Fibroblast of the aortic adventitia (primary cell): Measurements from ENCODE around the gene ZKSCAN8. TPM values are rescaled to one million over a fixed set of nuclear protein-coding genes. Genes with fewer than 3 reads are reported as not detected.

ENCODE experiments used
- DNase-seq: peaks from one replicate; pipeline ENCODE4 v3.0.0-alpha.2; 2010; ENCODE audit warnings: low read depth
- H3K4me3 ChIP-seq: 2 replicates; pipeline ENCODE4 v1.5.1; 2011; ENCODE audit warnings: low read depth, mild to moderate bottlenecking, control low read depth, low read length, moderate library complexity
- total RNA-seq: library from RNA; depleted of rRNA; stranded (reverse); fragments of >200 nt; gene quantifications from 2 replicates; pipeline ENCODE4 v1.2.3, GENCODE V29; 2012; ENCODE audit warnings: low replicate concordance
- TF ChIP-seq, protein P1 (sequence below): IDR thresholded peaks from 2 replicates; pipeline ENCODE4 v1.5.1; 2011; ENCODE audit warnings: mild to moderate bottlenecking, low read length, control low read depth, inconsistent platforms; ENCODE audit not compliant: insufficient read depth

ZKSCAN8 gene
- total RNA-seq, 1 donor = 21.2 TPM

- no peak overlapping the region for H3K4me3 ChIP-seq
- TF ChIP-seq, protein P1, sequence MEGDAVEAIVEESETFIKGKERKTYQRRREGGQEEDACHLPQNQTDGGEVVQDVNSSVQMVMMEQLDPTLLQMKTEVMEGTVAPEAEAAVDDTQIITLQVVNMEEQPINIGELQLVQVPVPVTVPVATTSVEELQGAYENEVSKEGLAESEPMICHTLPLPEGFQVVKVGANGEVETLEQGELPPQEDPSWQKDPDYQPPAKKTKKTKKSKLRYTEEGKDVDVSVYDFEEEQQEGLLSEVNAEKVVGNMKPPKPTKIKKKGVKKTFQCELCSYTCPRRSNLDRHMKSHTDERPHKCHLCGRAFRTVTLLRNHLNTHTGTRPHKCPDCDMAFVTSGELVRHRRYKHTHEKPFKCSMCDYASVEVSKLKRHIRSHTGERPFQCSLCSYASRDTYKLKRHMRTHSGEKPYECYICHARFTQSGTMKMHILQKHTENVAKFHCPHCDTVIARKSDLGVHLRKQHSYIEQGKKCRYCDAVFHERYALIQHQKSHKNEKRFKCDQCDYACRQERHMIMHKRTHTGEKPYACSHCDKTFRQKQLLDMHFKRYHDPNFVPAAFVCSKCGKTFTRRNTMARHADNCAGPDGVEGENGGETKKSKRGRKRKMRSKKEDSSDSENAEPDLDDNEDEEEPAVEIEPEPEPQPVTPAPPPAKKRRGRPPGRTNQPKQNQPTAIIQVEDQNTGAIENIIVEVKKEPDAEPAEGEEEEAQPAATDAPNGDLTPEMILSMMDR = no peak
- DNase-seq = no peak
Measured at GRCh38 chr6:28125401-28125800, 16.3 kb upstream of the ZKSCAN8 start.

GRCh38 chr6:28134015-28134414 is 7.7 kb upstream of the ZKSCAN8 start:
- TF ChIP-seq, protein P1 = peak; percentile 50
- DNase-seq = peak; percentile 53
- no peak overlapping the region for H3K4me3 ChIP-seq

DNA sequence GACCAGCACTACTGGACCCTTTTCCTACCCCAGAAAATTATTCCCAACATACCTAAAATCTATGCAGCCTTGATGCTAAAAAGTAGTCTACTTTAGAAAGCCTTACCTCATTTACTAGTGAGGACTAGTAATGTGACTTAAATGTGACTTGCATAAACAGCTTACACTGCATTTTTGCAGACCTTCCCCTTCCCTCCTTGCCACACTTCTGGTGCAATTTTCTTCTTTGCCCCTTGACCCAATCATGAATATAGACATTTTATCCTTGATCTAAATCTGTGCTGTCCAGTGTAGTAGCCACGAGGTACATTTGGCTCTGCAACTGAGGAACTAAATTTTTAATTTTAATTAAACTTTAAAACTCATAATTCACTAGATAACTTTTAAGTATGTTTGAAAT is 7.0 kb upstream of the ZKSCAN8 start:
- DNase-seq = no peak
- TF ChIP-seq, protein P1 = no peak
- no peak overlapping the region for H3K4me3 ChIP-seq

- TF ChIP-seq, protein P1 = no peak
- no peak for DNase-seq
- peak overlapping the region; percentile 90 for H3K4me3 ChIP-seq
Measured at GRCh38 chr6:28135393-28135792, 6.3 kb upstream of the ZKSCAN8 start.

DNA sequence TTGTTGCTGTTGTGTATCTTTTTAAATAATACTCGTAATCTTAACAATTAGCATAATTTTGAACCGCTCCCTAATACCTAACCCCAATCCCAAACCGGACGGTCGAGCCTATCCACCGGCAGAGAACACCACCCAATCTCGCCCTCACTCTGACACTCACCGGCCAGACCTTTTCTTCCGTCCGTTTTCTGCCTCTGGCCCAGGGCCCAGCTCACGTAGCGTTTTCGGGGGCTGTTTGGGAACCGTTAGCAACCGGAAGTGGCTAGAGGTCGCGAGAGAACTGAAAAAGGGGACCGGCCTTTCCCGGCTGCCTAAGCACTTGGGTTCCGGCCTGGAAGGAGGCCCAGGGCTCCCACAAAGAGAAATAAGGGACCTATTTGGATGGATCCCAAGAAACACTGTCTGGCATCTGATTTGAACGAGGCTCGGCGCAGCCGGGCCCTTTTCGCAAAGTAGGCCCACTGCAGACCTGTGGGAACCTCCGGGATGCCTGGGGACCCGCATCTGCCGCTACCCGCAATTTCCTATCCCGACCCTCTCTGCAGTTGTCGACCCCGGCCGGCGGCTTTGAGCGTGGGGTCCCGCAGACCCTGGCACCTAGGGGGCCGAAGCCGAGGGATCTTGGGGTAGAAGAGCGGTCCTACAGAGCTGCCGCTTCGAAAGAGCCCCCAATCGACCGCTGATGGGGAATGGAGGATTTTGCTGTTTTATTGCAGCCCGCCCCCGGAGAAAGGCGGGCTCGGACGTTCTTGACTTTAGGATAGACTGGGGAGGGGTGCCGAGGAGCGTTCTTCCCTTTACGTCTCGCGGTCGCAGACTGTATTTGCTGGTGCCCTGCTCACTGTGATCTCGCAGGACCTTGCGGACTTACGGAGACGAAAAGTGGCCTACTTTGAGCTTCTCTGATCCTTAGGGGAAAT is 4.8 kb upstream of the ZKSCAN8 start:
- peak overlapping the region; percentile 90 for H3K4me3 ChIP-seq
- DNase-seq = peak; percentile 98
- TF ChIP-seq, protein P1 = no peak

DNA sequence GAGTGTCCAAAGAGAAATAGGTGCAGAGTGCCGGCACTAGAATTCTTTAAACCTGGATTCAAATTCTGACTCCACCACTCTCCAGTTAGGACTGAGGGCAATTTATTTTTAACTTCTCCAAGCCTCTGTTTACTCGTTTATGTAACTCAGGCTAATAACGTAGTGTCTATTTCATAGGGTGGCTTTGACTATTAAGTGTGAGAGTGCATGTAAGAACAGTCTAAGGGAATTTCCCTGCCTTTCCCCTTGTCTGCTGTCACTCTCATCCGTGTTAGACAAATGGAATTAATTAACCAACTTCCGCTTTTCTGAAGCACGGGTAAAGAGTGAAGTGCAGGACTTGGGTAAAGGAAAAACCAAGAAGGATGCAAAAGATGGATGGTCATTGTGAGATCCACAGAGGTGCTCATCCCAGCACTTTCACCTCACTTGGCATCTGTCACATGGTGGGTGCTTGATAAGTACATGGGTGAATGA is 4.1 kb upstream of the ZKSCAN8 start:
- no peak for DNase-seq
- H3K4me3 ChIP-seq = peak overlapping the region; percentile 90
- TF ChIP-seq, protein P1 = no peak
